Measurements from ENCODE around the gene OR1K1.

The OR1K1 gene

GRCh38 chr9:122848256-122848943, 48.5 kb downstream of the OR1K1 start:
- DNase-seq (ENCODE audit: low read depth in 2 of 3, low spot score in 2 of 3) = no peak
